ENCODE results near the gene NTSR1.

The NTSR1 gene

GRCh38 chr20:62740286-62741141, 31.9 kb downstream of the NTSR1 start:
- no CpG with 5 or more reads among the region's 28 CpGs for WGBS (ENCODE audit: extremely low coverage, insufficient coverage, low lambda C conversion rate)
- no peak overlapping the region for H4K8ac ChIP-seq (ENCODE audit: low read depth, low read length)
- no peak overlapping the region for H3K4me3 ChIP-seq (ENCODE audit: low read length)
- no peaks in the 10 kb centered on the region for H3K36me3 ChIP-seq (ENCODE audit: control insufficient read depth, insufficient read depth, low read length)
- no peaks in the 10 kb centered on the region for H3K79me1 ChIP-seq (ENCODE audit: low read length)
- H2BK120ac ChIP-seq (ENCODE audit: low read depth, low read length): no peak overlapping the region
- H3K23ac ChIP-seq (ENCODE audit: low read length): no peak overlapping the region
- H2AK5ac ChIP-seq (ENCODE audit: low read length): no peak overlapping the region
- H3K4me2 ChIP-seq (ENCODE audit: low read length): no peak overlapping the region
- no peak overlapping the region for H3K9ac ChIP-seq (ENCODE audit: low read length)
- no peak overlapping the region for H3K56ac ChIP-seq (ENCODE audit: low read length)
- H2BK15ac ChIP-seq (replicated peaks; ENCODE audit: low read depth): no peak overlapping the region
- H4K5ac ChIP-seq (ENCODE audit: low read length): no peak overlapping the region
- no peak overlapping the region for H3K4ac ChIP-seq (ENCODE audit: low read depth, low read length)
- H3K27ac ChIP-seq (ENCODE audit: low read depth, low read length): no peak overlapping the region
- H3K27me3 ChIP-seq (ENCODE audit: insufficient read depth, low read length, poor library complexity): no peaks in the 10 kb centered on the region
- H3K18ac ChIP-seq (ENCODE audit: low read length): no peak overlapping the region
- DNase-seq: no peak
- no peak overlapping the region for H2BK5ac ChIP-seq (ENCODE audit: low read length)
- no peaks in the 10 kb centered on the region for H3K4me1 ChIP-seq (ENCODE audit: control insufficient read depth, low read depth, low read length)
- no peaks in the 10 kb centered on the region for H3K79me2 ChIP-seq (ENCODE audit: control insufficient read depth, insufficient read depth, low read length)

GRCh38 chr20:62741191-62741691, 32.6 kb downstream of the NTSR1 start:
- DNase-seq: peak; percentile 66
- H4K8ac ChIP-seq (ENCODE audit: low read depth, low read length): no peak overlapping the region
- H4K5ac ChIP-seq (ENCODE audit: low read length): no peak overlapping the region
- H2AK5ac ChIP-seq (ENCODE audit: low read length): no peak overlapping the region
- H3K18ac ChIP-seq (ENCODE audit: low read length): no peak overlapping the region
- no peak overlapping the region for H3K56ac ChIP-seq (ENCODE audit: low read length)
- H3K4me2 ChIP-seq (ENCODE audit: low read length): no peak overlapping the region
- no CpG with 5 or more reads among the region's 9 CpGs for WGBS (ENCODE audit: extremely low coverage, insufficient coverage, low lambda C conversion rate)
- H3K4ac ChIP-seq (ENCODE audit: low read depth, low read length): no peak overlapping the region
- no peaks in the 10 kb centered on the region for H3K79me1 ChIP-seq (ENCODE audit: low read length)
- no peak overlapping the region for H3K23ac ChIP-seq (ENCODE audit: low read length)
- H3K27me3 ChIP-seq (ENCODE audit: insufficient read depth, low read length, poor library complexity): no peaks in the 10 kb centered on the region
- H3K36me3 ChIP-seq (ENCODE audit: control insufficient read depth, insufficient read depth, low read length): no peaks in the 10 kb centered on the region
- no peak overlapping the region for H3K27ac ChIP-seq (ENCODE audit: low read depth, low read length)
- no peaks in the 10 kb centered on the region for H3K4me1 ChIP-seq (ENCODE audit: control insufficient read depth, low read depth, low read length)
- no peak overlapping the region for H3K4me3 ChIP-seq (ENCODE audit: low read length)
- no peak overlapping the region for H2BK120ac ChIP-seq (ENCODE audit: low read depth, low read length)
- no peaks in the 10 kb centered on the region for H3K79me2 ChIP-seq (ENCODE audit: control insufficient read depth, insufficient read depth, low read length)
- no peak overlapping the region for H2BK15ac ChIP-seq (replicated peaks; ENCODE audit: low read depth)
- H3K9ac ChIP-seq (ENCODE audit: low read length): no peak overlapping the region
- no peak overlapping the region for H2BK5ac ChIP-seq (ENCODE audit: low read length)

- no peak overlapping the region for H3K4me3 ChIP-seq (ENCODE audit: low read length)
- H4K8ac ChIP-seq (ENCODE audit: low read depth, low read length): no peak overlapping the region
- H3K4me1 ChIP-seq (ENCODE audit: control insufficient read depth, low read depth, low read length): no peaks in the 10 kb centered on the region
- DNase-seq: no peak
- no peaks in the 10 kb centered on the region for H3K27me3 ChIP-seq (ENCODE audit: insufficient read depth, low read length, poor library complexity)
- H3K79me2 ChIP-seq (ENCODE audit: control insufficient read depth, insufficient read depth, low read length): no peaks in the 10 kb centered on the region
- no peak overlapping the region for H3K18ac ChIP-seq (ENCODE audit: low read length)
- no CpG with 5 or more reads among the region's 18 CpGs for WGBS (ENCODE audit: extremely low coverage, insufficient coverage, low lambda C conversion rate)
- H3K79me1 ChIP-seq (ENCODE audit: low read length): no peaks in the 10 kb centered on the region
- no peak overlapping the region for H3K27ac ChIP-seq (ENCODE audit: low read depth, low read length)
- H3K4ac ChIP-seq (ENCODE audit: low read depth, low read length): no peak overlapping the region
- no peak overlapping the region for H2BK5ac ChIP-seq (ENCODE audit: low read length)
- H3K56ac ChIP-seq (ENCODE audit: low read length): no peak overlapping the region
- no peak overlapping the region for H3K9ac ChIP-seq (ENCODE audit: low read length)
- H3K4me2 ChIP-seq (ENCODE audit: low read length): no peak overlapping the region
- H2BK15ac ChIP-seq (replicated peaks; ENCODE audit: low read depth): no peak overlapping the region
- no peak overlapping the region for H4K5ac ChIP-seq (ENCODE audit: low read length)
- no peak overlapping the region for H2AK5ac ChIP-seq (ENCODE audit: low read length)
- no peak overlapping the region for H3K23ac ChIP-seq (ENCODE audit: low read length)
- no peak overlapping the region for H2BK120ac ChIP-seq (ENCODE audit: low read depth, low read length)
- no peaks in the 10 kb centered on the region for H3K36me3 ChIP-seq (ENCODE audit: control insufficient read depth, insufficient read depth, low read length)
Measured at GRCh38 chr20:62741701-62742491, 33.3 kb downstream of the NTSR1 start.

GRCh38 chr20:62742550-62742949, 33.9 kb downstream of the NTSR1 start:
- H3K4me3 ChIP-seq (ENCODE audit: low read length): no peak overlapping the region
- no peak overlapping the region for H3K56ac ChIP-seq (ENCODE audit: low read length)
- H3K9ac ChIP-seq (ENCODE audit: low read length): no peak overlapping the region
- no peak for DNase-seq
- H2AK5ac ChIP-seq (ENCODE audit: low read length): no peak overlapping the region
- H3K27me3 ChIP-seq (ENCODE audit: insufficient read depth, low read length, poor library complexity): no peaks in the 10 kb centered on the region
- H3K36me3 ChIP-seq (ENCODE audit: control insufficient read depth, insufficient read depth, low read length): no peaks in the 10 kb centered on the region
- no peak overlapping the region for H3K23ac ChIP-seq (ENCODE audit: low read length)
- no peak overlapping the region for H3K27ac ChIP-seq (ENCODE audit: low read depth, low read length)
- H3K4ac ChIP-seq (ENCODE audit: low read depth, low read length): no peak overlapping the region
- no peaks in the 10 kb centered on the region for H3K4me1 ChIP-seq (ENCODE audit: control insufficient read depth, low read depth, low read length)
- H2BK120ac ChIP-seq (ENCODE audit: low read depth, low read length): no peak overlapping the region
- no peak overlapping the region for H3K4me2 ChIP-seq (ENCODE audit: low read length)
- no CpG with 5 or more reads among the region's 6 CpGs for WGBS (ENCODE audit: extremely low coverage, insufficient coverage, low lambda C conversion rate)
- no peak overlapping the region for H2BK5ac ChIP-seq (ENCODE audit: low read length)
- H3K79me1 ChIP-seq (ENCODE audit: low read length): no peaks in the 10 kb centered on the region
- no peak overlapping the region for H4K8ac ChIP-seq (ENCODE audit: low read depth, low read length)
- no peak overlapping the region for H3K18ac ChIP-seq (ENCODE audit: low read length)
- H2BK15ac ChIP-seq (replicated peaks; ENCODE audit: low read depth): no peak overlapping the region
- H3K79me2 ChIP-seq (ENCODE audit: control insufficient read depth, insufficient read depth, low read length): no peaks in the 10 kb centered on the region
- no peak overlapping the region for H4K5ac ChIP-seq (ENCODE audit: low read length)

- H3K23ac ChIP-seq (ENCODE audit: low read length): no peak overlapping the region
- no CpG with 5 or more reads among the region's 21 CpGs for WGBS (ENCODE audit: extremely low coverage, insufficient coverage, low lambda C conversion rate)
- H3K4ac ChIP-seq (ENCODE audit: low read depth, low read length): no peak overlapping the region
- H3K36me3 ChIP-seq (ENCODE audit: control insufficient read depth, insufficient read depth, low read length): no peaks in the 10 kb centered on the region
- H2BK5ac ChIP-seq (ENCODE audit: low read length): no peak overlapping the region
- no peaks in the 10 kb centered on the region for H3K4me1 ChIP-seq (ENCODE audit: control insufficient read depth, low read depth, low read length)
- H2BK15ac ChIP-seq (replicated peaks; ENCODE audit: low read depth): no peak overlapping the region
- no peaks in the 10 kb centered on the region for H3K79me1 ChIP-seq (ENCODE audit: low read length)
- H3K9ac ChIP-seq (ENCODE audit: low read length): no peak overlapping the region
- H3K79me2 ChIP-seq (ENCODE audit: control insufficient read depth, insufficient read depth, low read length): no peaks in the 10 kb centered on the region
- no peak overlapping the region for H2BK120ac ChIP-seq (ENCODE audit: low read depth, low read length)
- H3K4me2 ChIP-seq (ENCODE audit: low read length): no peak overlapping the region
- no peak overlapping the region for H4K8ac ChIP-seq (ENCODE audit: low read depth, low read length)
- H4K5ac ChIP-seq (ENCODE audit: low read length): no peak overlapping the region
- H3K27ac ChIP-seq (ENCODE audit: low read depth, low read length): no peak overlapping the region
- no peak overlapping the region for H3K18ac ChIP-seq (ENCODE audit: low read length)
- no peak overlapping the region for H2AK5ac ChIP-seq (ENCODE audit: low read length)
- no peak overlapping the region for H3K56ac ChIP-seq (ENCODE audit: low read length)
- DNase-seq: no peak
- no peak overlapping the region for H3K4me3 ChIP-seq (ENCODE audit: low read length)
- no peaks in the 10 kb centered on the region for H3K27me3 ChIP-seq (ENCODE audit: insufficient read depth, low read length, poor library complexity)
Measured at GRCh38 chr20:62742979-62743776, 34.5 kb downstream of the NTSR1 start.
